ENCODE data around the gene VBP1.
A peak's percentile ranks its signal among the peaks of the same experiment; 100 is the strongest.
"Not testable (repeated sequence)": the region's sequence is repeated elsewhere in the genome, so short reads cannot be mapped to it uniquely, and the experiment has no call there.

VBP1 gene, protein sequence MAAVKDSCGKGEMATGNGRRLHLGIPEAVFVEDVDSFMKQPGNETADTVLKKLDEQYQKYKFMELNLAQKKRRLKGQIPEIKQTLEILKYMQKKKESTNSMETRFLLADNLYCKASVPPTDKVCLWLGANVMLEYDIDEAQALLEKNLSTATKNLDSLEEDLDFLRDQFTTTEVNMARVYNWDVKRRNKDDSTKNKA

GRCh38 chrX:155216179-155216939 lies at the start of gene VBP1:
TSS of gene VBP1 (plus strand) at chrX:155216460. CDS start at chrX:155216483, 23 bp downstream.
- DNase-seq (ENCODE audit: low spot score): peak; percentile 91

DNA sequence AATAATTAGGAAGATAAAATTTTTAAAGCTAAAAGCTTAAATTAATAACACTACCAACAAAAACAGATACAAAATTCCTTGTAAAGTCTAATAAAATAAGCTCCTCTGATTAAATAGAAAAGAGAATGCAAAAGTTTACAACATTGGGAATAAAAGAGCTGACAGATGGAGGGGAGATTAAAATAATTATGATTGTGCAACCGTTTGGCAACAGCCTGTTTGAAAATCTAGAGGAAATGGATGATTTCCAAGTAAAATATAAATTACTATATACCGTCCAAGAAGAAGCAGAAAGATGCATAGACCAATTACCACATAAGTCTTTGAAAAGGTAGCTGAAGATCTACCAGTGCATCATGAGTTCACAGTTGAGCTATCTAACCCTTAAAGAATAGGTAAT lies 46.4 kb upstream of the VBP1 start:
- no peak for DNase-seq (ENCODE audit: low spot score)

DNA sequence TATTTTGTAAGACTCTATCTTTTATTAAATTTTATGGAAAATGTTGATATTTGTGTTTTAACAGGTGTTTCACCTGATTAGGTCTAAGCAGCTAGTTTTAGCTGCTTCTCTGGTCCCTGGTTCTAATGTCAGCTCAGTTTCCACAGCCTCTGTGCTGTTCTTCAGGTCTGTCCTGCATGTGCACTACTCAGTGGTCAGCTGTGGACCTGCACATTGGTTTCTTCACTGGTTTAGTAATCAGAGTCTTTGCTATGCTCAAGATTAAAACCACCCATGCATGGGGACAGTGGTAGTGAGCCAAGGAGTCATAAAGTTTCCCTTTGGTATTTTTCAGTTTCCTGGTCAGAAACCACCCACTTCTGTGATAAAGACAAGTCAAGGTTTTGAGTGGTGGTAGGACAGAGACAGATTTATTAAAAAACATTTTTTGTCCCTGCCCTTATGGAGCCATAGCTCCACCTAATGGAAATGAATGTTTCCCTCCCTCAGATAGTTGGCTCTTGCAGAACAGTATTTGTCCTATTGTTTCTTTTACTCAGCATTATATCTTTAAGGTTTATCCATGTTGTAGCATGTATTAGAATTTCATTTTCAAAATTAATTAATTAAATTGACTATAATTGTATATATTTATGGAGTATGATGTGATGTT lies 36.8 kb upstream of the VBP1 start:
- no peak for DNase-seq (ENCODE audit: low spot score)

- no peak for DNase-seq (ENCODE audit: low spot score)
Measured at GRCh38 chrX:155188786-155189185, 27.5 kb upstream of the VBP1 start.

DNA sequence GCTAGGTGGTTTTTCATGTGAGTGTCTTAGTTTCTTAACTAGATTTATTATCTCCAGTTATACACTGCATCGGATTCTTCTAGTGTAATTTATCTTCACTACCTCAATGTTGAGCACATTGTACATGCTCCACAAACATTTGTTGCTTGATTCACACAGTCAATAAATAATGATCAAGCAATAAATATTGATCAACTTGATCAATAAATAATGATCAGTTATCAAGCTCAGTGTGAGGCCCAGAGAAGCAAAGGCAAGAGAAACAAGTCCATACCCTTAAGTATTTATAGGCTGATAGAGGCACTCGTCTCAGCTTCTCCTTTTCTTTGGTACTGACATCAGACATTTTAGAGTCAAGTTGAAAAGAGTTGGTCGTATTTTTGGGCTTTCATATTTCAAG lies 5.1 kb upstream of the VBP1 start:
- no peak for DNase-seq (ENCODE audit: low spot score)

GRCh38 chrX:155213731-155214130 lies 2.5 kb upstream of the VBP1 start:
- DNase-seq (ENCODE audit: low spot score): no peak

DNA sequence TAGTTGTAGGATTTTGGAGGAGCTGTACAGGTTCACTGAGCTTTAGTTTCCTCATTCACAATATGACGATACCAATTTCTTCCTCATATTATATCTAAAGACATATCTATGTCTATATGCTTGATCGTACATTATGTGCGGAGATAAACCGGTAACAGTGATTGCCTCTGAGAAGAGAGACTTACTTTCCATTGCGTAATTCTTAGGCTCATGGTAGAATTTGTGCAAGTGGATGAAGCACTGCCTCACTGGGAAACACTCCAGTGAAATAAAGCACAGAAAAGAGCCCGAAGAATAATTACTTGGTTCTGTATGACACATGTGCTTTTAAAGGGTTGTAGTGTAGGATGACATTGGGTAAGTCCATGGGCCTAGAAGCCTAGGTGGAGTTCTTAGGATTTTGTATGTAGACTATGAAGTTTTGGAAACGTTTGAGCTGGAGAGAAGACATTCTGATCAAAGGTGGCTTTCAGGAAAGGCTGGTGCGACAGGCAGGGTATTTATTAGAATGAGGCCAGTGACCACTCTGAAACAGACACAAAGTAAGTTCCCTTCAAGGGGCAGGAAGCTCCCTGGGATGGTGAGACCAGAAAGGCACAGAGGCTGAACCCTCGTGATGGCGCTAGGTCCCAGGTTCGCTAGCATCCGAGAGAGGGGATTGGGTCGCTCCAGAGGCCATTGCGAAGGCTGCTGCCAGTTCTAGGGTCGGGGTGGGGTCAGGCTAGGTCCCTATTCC lies 649 bp upstream of the VBP1 start:
- DNase-seq (ENCODE audit: low spot score): no peak

GRCh38 chrX:155216940-155217440 lies 730 bp downstream of the VBP1 start:
- DNase-seq (ENCODE audit: low spot score): no peak

- DNase-seq (ENCODE audit: low spot score): no peak
Measured at GRCh38 chrX:155218777-155219176, 2.5 kb downstream of the VBP1 start.

DNA sequence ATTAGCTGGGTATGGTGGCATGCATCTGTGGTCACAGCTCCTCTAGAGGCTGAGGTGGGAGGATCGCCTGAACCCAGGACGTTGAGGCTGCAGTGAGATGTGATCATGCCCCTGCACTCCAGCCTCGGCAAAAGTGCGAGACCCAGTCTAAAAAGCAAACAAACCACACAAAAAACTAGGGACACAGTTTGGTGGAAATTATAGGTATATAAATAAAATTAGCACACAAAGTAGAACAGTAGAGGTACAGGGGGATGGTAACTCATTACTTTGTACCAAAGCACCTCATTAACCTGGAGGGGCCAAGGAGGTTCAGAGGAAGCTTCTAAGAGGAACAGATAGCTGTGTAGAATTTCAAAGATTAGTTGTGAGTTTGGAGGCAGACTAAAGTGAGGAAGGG lies 5.1 kb downstream of the VBP1 start:
- no peak for DNase-seq (ENCODE audit: low spot score)

DNA sequence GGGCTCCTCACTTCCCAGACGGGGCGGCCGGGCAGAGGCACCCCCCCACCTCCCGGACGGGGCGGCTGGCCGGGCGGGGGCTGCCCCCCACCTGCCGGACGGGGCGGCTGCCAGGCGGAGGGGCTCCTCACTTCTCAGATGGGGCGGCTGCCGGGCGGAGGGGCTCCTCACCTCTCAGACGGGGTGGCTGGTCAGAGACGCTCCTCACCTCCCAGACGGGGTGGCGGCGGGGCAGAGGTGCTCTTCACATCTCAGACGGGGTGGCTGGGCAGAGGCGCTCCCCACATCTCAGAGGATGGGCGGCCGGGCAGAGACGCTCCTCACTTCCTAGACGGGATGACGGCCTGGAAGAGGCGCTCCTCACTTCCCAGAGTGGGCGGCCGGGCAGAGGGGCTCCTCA lies 7.5 kb downstream of the VBP1 start:
- not testable (repeated sequence) for DNase-seq (ENCODE audit: low spot score)

- DNase-seq (ENCODE audit: low spot score): no peak
Measured at GRCh38 chrX:155225774-155226173, 9.5 kb downstream of the VBP1 start.

DNA sequence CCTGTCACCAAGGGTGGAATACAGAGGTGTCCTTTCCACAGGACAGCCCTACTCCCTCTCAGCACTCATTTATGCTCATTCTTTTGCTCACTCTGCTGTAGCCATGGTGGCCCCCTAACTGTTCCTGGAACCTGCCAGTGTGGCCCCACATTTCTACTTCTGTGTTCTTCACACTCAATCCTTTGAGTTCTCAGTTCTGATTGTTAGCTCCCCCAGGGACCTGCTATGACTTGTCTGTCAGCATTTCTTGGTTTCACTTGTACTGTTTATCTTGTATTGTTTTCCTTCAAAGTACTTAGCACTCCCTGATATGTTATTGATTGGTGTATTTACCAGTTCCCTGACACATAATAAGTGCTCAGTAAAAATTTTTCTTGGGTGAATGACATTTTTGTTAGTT lies 14.9 kb downstream of the VBP1 start:
- DNase-seq (ENCODE audit: low spot score): no peak

- DNase-seq (ENCODE audit: low spot score): no peak
Measured at GRCh38 chrX:155235891-155236290, 19.6 kb downstream of the VBP1 start.

- DNase-seq (ENCODE audit: low spot score): no peak
Measured at GRCh38 chrX:155237719-155238118, 21.5 kb downstream of the VBP1 start.

- DNase-seq (ENCODE audit: low spot score): no peak
Measured at GRCh38 chrX:155242300-155242699, 26.0 kb downstream of the VBP1 start.

DNA sequence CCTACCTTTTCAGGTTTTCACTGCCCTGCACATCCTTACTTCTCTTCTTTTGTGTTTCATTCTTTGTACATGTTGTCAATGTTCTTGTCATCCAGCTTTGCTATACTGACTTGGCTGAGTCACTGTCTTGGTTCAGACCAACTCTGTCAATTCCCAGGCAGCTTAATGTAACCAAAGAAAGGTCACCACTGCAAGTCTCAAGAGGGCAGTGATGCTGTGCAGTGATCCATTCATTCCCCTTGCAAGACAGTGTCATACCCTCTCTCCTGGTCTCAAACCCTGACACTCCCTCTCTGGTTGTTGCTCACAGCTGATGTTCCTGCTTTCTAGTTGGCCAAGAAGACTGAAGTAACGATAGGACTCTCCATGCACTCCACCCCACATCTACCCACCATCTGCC lies 30.5 kb downstream of the VBP1 start:
- no peak for DNase-seq (ENCODE audit: low spot score)

- no peak for DNase-seq (ENCODE audit: low spot score)
Measured at GRCh38 chrX:155247497-155247896, 31.2 kb downstream of the VBP1 start.

- no peak for DNase-seq (ENCODE audit: low spot score)
Measured at GRCh38 chrX:155251391-155251790, 35.1 kb downstream of the VBP1 start.

GRCh38 chrX:155259752-155260151 lies 43.5 kb downstream of the VBP1 start:
- no peak for DNase-seq (ENCODE audit: low spot score)

- no peak for DNase-seq (ENCODE audit: low spot score)
Measured at GRCh38 chrX:155262970-155263754, 46.9 kb downstream of the VBP1 start.
